Neural progenitor cell (in vitro differentiated cells): ENCODE measurements around the gene PPP2R5D. TPM values are rescaled to one million over a fixed set of nuclear protein-coding genes. Genes with fewer than 3 reads are reported as not detected.

Experiments
- DNase-seq: peaks from one replicate; pipeline ENCODE4 v3.0.0-alpha.2; 2016; ENCODE audit warnings: low spot score
- H2AFZ ChIP-seq: fragments of 200-600 bp; sonication (generic); replicated peaks from 2 replicates; pipeline ENCODE4 v1.6.1; 2016; ENCODE audit warnings: antibody characterized with exemption
- H3F3A ChIP-seq: fragments of 200-600 bp; sonication (generic); 2 replicates; pipeline ENCODE4 v1.6.1; 2016; ENCODE audit warnings: antibody characterized with exemption, low read depth
- H3K27ac ChIP-seq: fragments of 200-600 bp; sonication (generic); 2 replicates; pipeline ENCODE4 v1.5.1; 2016; ENCODE audit warnings: mild to moderate bottlenecking
- H3K27me3 ChIP-seq: fragments of 200-600 bp; sonication (generic); 2 replicates; pipeline ENCODE4 v1.6.1; 2016; ENCODE audit warnings: mild to moderate bottlenecking, moderate library complexity
- H3K36me3 ChIP-seq: fragments of 200-600 bp; sonication (generic); 2 replicates; pipeline ENCODE4 v1.5.1; 2016
- H3K4me1 ChIP-seq: fragments of 200-600 bp; sonication (generic); 2 replicates; pipeline ENCODE4 v1.6.1; 2016; ENCODE audit warnings: mixed run types
- H3K4me2 ChIP-seq: fragments of 200-600 bp; sonication (generic); 2 replicates; pipeline ENCODE4 v1.6.1; 2016
- H3K4me3 ChIP-seq: fragments of 200-600 bp; sonication (generic); 2 replicates; pipeline ENCODE4 v1.5.1; 2016
- H3K79me2 ChIP-seq: fragments of 200-600 bp; sonication (generic); 2 replicates; pipeline ENCODE4 v1.6.1; 2016; ENCODE audit warnings: low read depth
- H3K9ac ChIP-seq: fragments of 200-600 bp; sonication (generic); 2 replicates; pipeline ENCODE4 v1.6.1; 2016
- H3K9me3 ChIP-seq: fragments of 200-600 bp; sonication (generic); 2 replicates; pipeline ENCODE4 v1.5.1; 2016; ENCODE audit warnings: low read depth
- H4K20me1 ChIP-seq: fragments of 200-600 bp; sonication (generic); 2 replicates; pipeline ENCODE4 v1.6.1; 2016; ENCODE audit warnings: low read depth
- H3K27ac Mint-ChIP-seq: 3 replicates; pipeline ENCODE4 v1.8.0; 2021; ENCODE audit warnings: mixed read lengths
- H3K27me3 Mint-ChIP-seq: 2 replicates; pipeline ENCODE4 v1.8.0; 2022; ENCODE audit warnings: low read depth, mild to moderate bottlenecking, inconsistent platforms, moderate library complexity, mixed read lengths; ENCODE audit not compliant: insufficient read depth
- H3K36me3 Mint-ChIP-seq: 3 replicates; pipeline ENCODE4 v1.8.0; 2021; ENCODE audit warnings: mixed read lengths
- H3K4me1 Mint-ChIP-seq: 3 replicates; pipeline ENCODE4 v1.8.0; 2021; ENCODE audit warnings: mixed read lengths
- H3K4me3 Mint-ChIP-seq: 3 replicates; pipeline ENCODE4 v1.8.0; 2021; ENCODE audit warnings: mild to moderate bottlenecking, moderate library complexity, mixed read lengths
- H3K9me3 Mint-ChIP-seq: 3 replicates; pipeline ENCODE4 v1.8.0; 2020; ENCODE audit warnings: mixed read lengths
- CTCF ChIP-seq: fragments of 200-600 bp; sonication (generic); IDR thresholded peaks from 2 replicates; pipeline ENCODE4 v1.5.1; 2017; ENCODE audit warnings: antibody characterized with exemption, mild to moderate bottlenecking
- EZH2 ChIP-seq: fragments of 200-600 bp; sonication (generic); IDR thresholded peaks from 2 replicates; pipeline ENCODE4 v1.6.1; 2017; ENCODE audit warnings: antibody characterized with exemption, mild to moderate bottlenecking, moderate library complexity
- EZH2phosphoT487 ChIP-seq: fragments of 200-600 bp; sonication (generic); IDR thresholded peaks from 2 replicates; pipeline ENCODE4 v1.6.1; 2017; ENCODE audit warnings: antibody characterized with exemption
- total RNA-seq: library from RNA; depleted of rRNA; stranded (reverse); fragments of >200 nt; gene quantifications from 2 replicates; pipeline ENCODE4 v1.2.3, GENCODE V29; 2015; ENCODE audit warnings: low replicate concordance

PPP2R5D gene
- total RNA-seq, 1 donor from 2014 or later, result 75.0 TPM

- DNase-seq, result no peak
These were observed 16.2 kb upstream of the PPP2R5D start for GRCh38 chr6:42968126-42968701.

GRCh38 chr6:42968783-42969182, 15.6 kb upstream of the PPP2R5D start:
- Mint-ChIP-seq H3K4me3 (no peak overlapping the region), H3K36me3 (peaks cover 6% of the 10 kb centered on the region), H3K9me3 (no peaks in the 10 kb centered on the region), H3K4me1 (peaks cover 3% of the 10 kb centered on the region), H3K27me3 (no peaks in the 10 kb centered on the region), H3K27ac (no peak overlapping the region)
- H3K4me1 ChIP-seq, result peaks cover 4% of the 10 kb centered on the region
- no peak overlapping the region for H3K9ac ChIP-seq
- H3K4me3 ChIP-seq, result no peak overlapping the region
- H4K20me1 ChIP-seq, result no peaks in the 10 kb centered on the region
- H3K27me3 ChIP-seq, result no peaks in the 10 kb centered on the region
- H2AFZ ChIP-seq, result no peak overlapping the region
- no peaks in the 10 kb centered on the region for H3K36me3 ChIP-seq
- H3K9me3 ChIP-seq, result no peaks in the 10 kb centered on the region
- TF ChIP-seq EZH2phosphoT487, result no peak
- no peaks in the 10 kb centered on the region for H3K79me2 ChIP-seq
- H3K4me2 ChIP-seq, result no peak overlapping the region
- H3F3A ChIP-seq, result no peaks in the 10 kb centered on the region
- H3K27ac ChIP-seq, result no peak overlapping the region
- DNase-seq, result no peak

More at GRCh38 chr6:42968126-42968701, 16.2 kb upstream of the PPP2R5D start:
- Mint-ChIP-seq H3K27me3 (no peaks in the 10 kb centered on the region), H3K36me3 (peaks cover 4% of the 10 kb centered on the region), H3K4me1 (peaks cover 3% of the 10 kb centered on the region), H3K27ac (no peak overlapping the region), H3K9me3 (no peaks in the 10 kb centered on the region), H3K4me3 (no peak overlapping the region)
- Histone ChIP-seq H3K9ac (no peak overlapping the region), H3K4me2 (no peak overlapping the region), H3K4me3 (no peak overlapping the region), H3K27ac (no peak overlapping the region), H2AFZ (no peak overlapping the region), H3K79me2 (no peaks in the 10 kb centered on the region), H3F3A (no peaks in the 10 kb centered on the region), H4K20me1 (no peaks in the 10 kb centered on the region), H3K36me3 (no peaks in the 10 kb centered on the region), H3K27me3 (no peaks in the 10 kb centered on the region), H3K9me3 (no peaks in the 10 kb centered on the region), H3K4me1 (peaks cover 4% of the 10 kb centered on the region)
- TF ChIP-seq EZH2phosphoT487 (no peak), EZH2 (no peak), CTCF (no peak)

GRCh38 chr6:42969431-42969830, 14.9 kb upstream of the PPP2R5D start:
- H3K27ac ChIP-seq, result no peak overlapping the region
- no peak for TF ChIP-seq EZH2phosphoT487
- no peak for TF ChIP-seq CTCF
- TF ChIP-seq EZH2, result no peak
- no peaks in the 10 kb centered on the region for H3K9me3 Mint-ChIP-seq

GRCh38 chr6:42969934-42970333, 14.4 kb upstream of the PPP2R5D start:
- no peaks in the 10 kb centered on the region for H3K27me3 ChIP-seq
- no peaks in the 10 kb centered on the region for H4K20me1 ChIP-seq
- no peak for DNase-seq
- H3K4me3 ChIP-seq, result no peak overlapping the region
- H3K9ac ChIP-seq, result no peak overlapping the region
- no peak overlapping the region for H3K27ac ChIP-seq
- no peaks in the 10 kb centered on the region for H3K9me3 ChIP-seq
- no peaks in the 10 kb centered on the region for H3K79me2 ChIP-seq
- H2AFZ ChIP-seq, result no peak overlapping the region
- H3K4me2 ChIP-seq, result no peak overlapping the region
- TF ChIP-seq EZH2, result no peak
- H3K4me3 Mint-ChIP-seq, result no peak overlapping the region
- H3K27ac Mint-ChIP-seq, result no peak overlapping the region
- H3K36me3 Mint-ChIP-seq, result peaks cover 9% of the 10 kb centered on the region
- H3K9me3 Mint-ChIP-seq, result no peaks in the 10 kb centered on the region
- H3K4me1 Mint-ChIP-seq, result peaks cover 3% of the 10 kb centered on the region
- no peaks in the 10 kb centered on the region for H3F3A ChIP-seq
- no peaks in the 10 kb centered on the region for H3K4me1 ChIP-seq
- no peaks in the 10 kb centered on the region for H3K36me3 ChIP-seq
- no peaks in the 10 kb centered on the region for H3K27me3 Mint-ChIP-seq

More at GRCh38 chr6:42969431-42969830, 14.9 kb upstream of the PPP2R5D start:
- no peak overlapping the region for H3K4me2 ChIP-seq
- Mint-ChIP-seq H3K36me3 (peaks cover 9% of the 10 kb centered on the region), H3K27me3 (no peaks in the 10 kb centered on the region), H3K4me1 (peaks cover 3% of the 10 kb centered on the region), H3K27ac (no peak overlapping the region), H3K4me3 (no peak overlapping the region)
- no peaks in the 10 kb centered on the region for H3K27me3 ChIP-seq
- no peaks in the 10 kb centered on the region for H3F3A ChIP-seq
- no peak for DNase-seq
- no peaks in the 10 kb centered on the region for H3K79me2 ChIP-seq
- H3K9ac ChIP-seq, result no peak overlapping the region
- no peaks in the 10 kb centered on the region for H3K4me1 ChIP-seq
- no peaks in the 10 kb centered on the region for H3K9me3 ChIP-seq
- H3K36me3 ChIP-seq, result no peaks in the 10 kb centered on the region
- no peaks in the 10 kb centered on the region for H4K20me1 ChIP-seq
- no peak overlapping the region for H2AFZ ChIP-seq
- H3K4me3 ChIP-seq, result no peak overlapping the region
